GM12878 (cell line): ENCODE measurements around the gene NIPA2. TPM values are rescaled to one million over a fixed set of nuclear protein-coding genes. Genes with fewer than 3 reads are reported as not detected.
A peak's percentile ranks its signal among the peaks of the same experiment; 100 is the strongest.

Experiments used
- ATAC-seq: fragments of 200-7000 bp; cut with Tn5 transposase; 3 replicates; pipeline ENCODE4 v1.9.1; 2020; ENCODE audit warnings: mild to moderate bottlenecking, moderate library complexity
- BruUV-seq: library from RNA; stranded (reverse); fragments of 400-500 nt; replicated peaks from 2 replicates; lab custom pipeline; 2021; lab: Mats Ljungman, UMichigan
- CTCF ChIA-PET: fragments of 300-600 bp; sonication (Branson Sonifier 250); formaldehyde crosslinking; extraction: SDS; loops from one replicate; lab custom pipeline; 2021; ENCODE audit warnings: inconsistent platforms; lab: Yijun Ruan, JAX
- POLR2A ChIA-PET: fragments of 350-600 bp; formaldehyde crosslinking; extraction: SDS; loops from one replicate; lab custom pipeline; 2021; ENCODE audit warnings: inconsistent platforms; lab: Charles Lee
- RAD21 ChIA-PET: fragments of 300-600 bp; sonication (Branson Sonifier 250); formaldehyde crosslinking; loops from one replicate; lab custom pipeline; 2023; ENCODE audit warnings: antibody characterized with exemption; ENCODE audit not compliant: unreplicated experiment; lab: Charles Lee
- SMC1A ChIA-PET: fragments of 300-600 bp; sonication (Branson Sonifier 250); formaldehyde crosslinking; loops from one replicate; lab custom pipeline; 2023; ENCODE audit not compliant: unreplicated experiment, uncharacterized antibody; lab: Charles Lee
- DNase-seq: peaks from one replicate; pipeline ENCODE4 v3.0.0-alpha.2; 2011; ENCODE audit warnings: low read depth, low spot score
- FAIRE-seq: peaks from 3 replicates; lab custom pipeline; 2011; peaks lifted over from hg19 to GRCh38; lab: Jason Lieb, UNC
- H2AFZ ChIP-seq: 2 replicates; pipeline ENCODE4 v1.6.0; 2011; ENCODE audit warnings: low read depth, low read length, control low read depth; ENCODE audit not compliant: control insufficient read depth
- H3K27ac ChIP-seq: 2 replicates; pipeline ENCODE4 v1.5.1; 2011; ENCODE audit warnings: control low read depth; ENCODE audit not compliant: control insufficient read depth, insufficient read depth
- H3K27me3 ChIP-seq, 2 experiments: replicated peaks in 1 of 2; 2 replicates each; pipeline versions ENCODE4 v1.6.0 to v1.6.1; 2011; ENCODE audit warnings: low read length in 1 of 2; ENCODE audit not compliant: control insufficient read depth in 2 of 2, insufficient read depth in 2 of 2
- H3K36me3 ChIP-seq, 2 experiments: 2 replicates each; pipeline ENCODE4 v1.5.1; 2011; ENCODE audit warnings: low read length in 1 of 2; ENCODE audit not compliant: control insufficient read depth in 2 of 2, insufficient read depth in 2 of 2
- H3K4me1 ChIP-seq: 2 replicates; pipeline ENCODE4 v1.6.1; 2011; ENCODE audit warnings: mild to moderate bottlenecking, low read length, moderate library complexity, mixed read lengths; ENCODE audit not compliant: control insufficient read depth, insufficient read depth
- H3K4me2 ChIP-seq: 2 replicates; pipeline ENCODE4 v1.6.0; 2011; ENCODE audit warnings: control low read depth; ENCODE audit not compliant: control insufficient read depth, insufficient read depth
- H3K4me3 ChIP-seq: fragments of 200-600 bp; sonication (generic); 2 replicates; pipeline ENCODE4 v1.5.1; 2016
- H3K79me2 ChIP-seq: 2 replicates; pipeline ENCODE4 v1.6.0; 2011; ENCODE audit warnings: low read length; ENCODE audit not compliant: control insufficient read depth, insufficient read depth
- H3K9ac ChIP-seq: 2 replicates; pipeline ENCODE4 v1.8.0; 2011; ENCODE audit warnings: low read length, control low read depth, mixed read lengths; ENCODE audit not compliant: control insufficient read depth, insufficient read depth
- H3K9me3 ChIP-seq: replicated peaks from 3 replicates; pipeline ENCODE4 v1.5.1; 2011; ENCODE audit warnings: mild to moderate bottlenecking, low read length; ENCODE audit not compliant: control insufficient read depth, insufficient read depth
- H4K20me1 ChIP-seq: 2 replicates; pipeline ENCODE4 v1.6.0; 2011; ENCODE audit not compliant: control insufficient read depth, insufficient read depth
- CREM ChIP-seq: IDR thresholded peaks from 2 replicates; pipeline ENCODE4 v1.6.1; 2014; ENCODE audit warnings: antibody characterized with exemption, low read depth
- GABPA ChIP-seq: IDR thresholded peaks from 2 replicates; pipeline ENCODE4 v1.6.1; 2014; ENCODE audit warnings: antibody characterized with exemption, low read depth, mild to moderate bottlenecking, inconsistent platforms
- GATAD2B ChIP-seq: fragments of 450-650 bp; conservative IDR thresholded peaks from 2 replicates; pipeline ENCODE4 v1.6.1; 2017; ENCODE audit warnings: low read depth, mild to moderate bottlenecking, moderate library complexity
- IKZF1 ChIP-seq: fragments of 450-650 bp; conservative IDR thresholded peaks from 2 replicates; pipeline ENCODE4 v1.6.1; 2017; ENCODE audit warnings: antibody characterized with exemption, mild to moderate bottlenecking
- JUNB ChIP-seq: IDR thresholded peaks from 2 replicates; pipeline ENCODE4 v1.6.1; 2016; ENCODE audit warnings: antibody characterized with exemption, mild to moderate bottlenecking
- JUND ChIP-seq: IDR thresholded peaks from 2 replicates; pipeline ENCODE4 v1.6.1; 2012; ENCODE audit warnings: low read depth, mild to moderate bottlenecking, low read length, improper control_type of control experiment, moderate library complexity
- MTA2 ChIP-seq: fragments of 450-650 bp; IDR thresholded peaks from 2 replicates; pipeline ENCODE4 v1.6.1; 2016; ENCODE audit warnings: low read depth, mild to moderate bottlenecking, moderate library complexity
- MYC ChIP-seq: IDR thresholded peaks from 2 replicates; pipeline ENCODE4 v1.6.1; 2011; ENCODE audit warnings: mild to moderate bottlenecking, low read length, moderate library complexity, inconsistent platforms; ENCODE audit not compliant: insufficient read depth, insufficient replicate concordance, insufficient read length, severe bottlenecking
- NFYB ChIP-seq: IDR thresholded peaks from 2 replicates; pipeline ENCODE4 v1.6.1; 2011; ENCODE audit warnings: low read depth, mild to moderate bottlenecking, low read length, improper control_type of control experiment, moderate library complexity; ENCODE audit not compliant: insufficient read depth
- RAD51 ChIP-seq: fragments of 450-650 bp; IDR thresholded peaks from 2 replicates; pipeline ENCODE4 v1.6.1; 2016; ENCODE audit warnings: moderate library complexity, mild to moderate bottlenecking, inconsistent platforms
- SIX5 ChIP-seq: IDR thresholded peaks from 2 replicates; pipeline ENCODE4 v1.6.1; 2011; ENCODE audit warnings: mild to moderate bottlenecking, low read depth, low read length, moderate library complexity; ENCODE audit not compliant: severe bottlenecking
- SMAD1 ChIP-seq: fragments of 450-650 bp; IDR thresholded peaks from 2 replicates; pipeline ENCODE4 v1.6.1; 2018; ENCODE audit warnings: mild to moderate bottlenecking, low read depth; ENCODE audit not compliant: partially characterized antibody
- TAF1 ChIP-seq: IDR thresholded peaks from 2 replicates; pipeline ENCODE4 v1.6.1; 2011; ENCODE audit warnings: mild to moderate bottlenecking, low read depth, low read length, borderline replicate concordance
- WGBS: methylation state at CpG from one replicate; pipeline ENCODE4 v1.1.6; 2016; ENCODE audit warnings: low lambda C conversion rate; ENCODE audit not compliant: insufficient replicate concordance, insufficient coverage; ENCODE audit errors: missing lambda C conversion rate; 5-methylcytosine and 5-hydroxymethylcytosine counted together
- in situ Hi-C: fragments of 300-500 bp; cut with MboI; formaldehyde crosslinking; loops from 9 replicates; pipeline ENCODE4 v1.14.3; 2018; ENCODE audit warnings: mixed read lengths
- intact Hi-C: fragments of 100-400 bp; cut with micrococcal nuclease; formaldehyde crosslinking; loops from one replicate; pipeline ENCODE4 v1.14.2; 2022; ENCODE audit not compliant: unreplicated experiment
- polyA plus RNA-seq, 11 experiments: library from polyadenylated mRNA; depleted of rRNA in 4 of 11; unstranded in 6 of 11; stranded (reverse) in 5 of 11; fragments of >200 nt; fragmentation: Nextera tagmentation in 4 of 11; fragmentation: Illumina TruSeq in 1 of 11; extraction: Ambion mirVana in 4 of 11; extraction: Trizol in 1 of 11; gene quantifications; 1 replicate in 1 of 11; 2 replicates in 10 of 11; pipeline versions ENCODE4 v1.2.1 to v1.2.3, GENCODE V29; 2011 to 2016; ENCODE audit warnings: inconsistent platforms in 2 of 11, missing spikeins in 2 of 11, low read depth in 1 of 11
- total RNA-seq, 4 experiments: library from RNA; depleted of rRNA in 3 of 4; stranded (reverse); fragments of >200 nt in 3 of 4; fragmentation: Illumina TruSeq in 1 of 4; extraction: Trizol in 1 of 4; gene quantifications; 2 replicates each; pipeline versions ENCODE4 v1.2.1 to v1.2.3, GENCODE V29; 2013 to 2021

Gene NIPA2
- total and polyA plus RNA-seq, 10 of the 15 experiments (the other 5 are each of a cell fraction or from before 2014, with no cell fraction given) = 24.4 to 159 (median 96.5) TPM

DNA sequence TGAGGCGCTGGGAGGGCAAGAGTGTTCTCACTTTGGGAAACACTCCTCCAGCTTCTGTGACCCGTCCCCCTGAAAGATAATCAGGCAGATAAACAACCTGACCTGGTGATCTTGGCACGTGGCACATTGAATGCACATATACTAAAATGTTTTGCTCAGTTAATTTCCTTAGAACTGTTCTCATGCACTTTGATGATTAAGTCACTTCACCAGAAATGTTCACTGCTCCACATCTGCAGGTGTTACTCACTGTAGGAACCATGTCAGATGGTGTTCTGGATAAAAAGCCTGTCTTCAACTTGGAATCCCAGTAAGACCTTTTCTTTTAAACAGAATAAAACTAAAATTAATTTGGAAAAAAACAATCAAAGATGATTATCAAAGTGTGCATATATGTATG lies 24.6 kb upstream of the NIPA2 start:
- ChIA-PET CTCF (no interaction called here), SMC1A (no interaction called here), RAD21 (no interaction called here), POLR2A (no interaction called here)
- 88% methylated on average over 3 of the region's 3 CpGs for WGBS
- Histone ChIP-seq H4K20me1 (no peaks in the 10 kb centered on the region), H3K4me1 (peaks cover 19% of the 10 kb centered on the region), H3K27me3 (no peaks in the 10 kb centered on the region), H3K4me2 (no peak overlapping the region), H3K4me3 (no peak overlapping the region), H3K79me2 (peaks cover 11% of the 10 kb centered on the region), H3K36me3 (peaks cover 9 to 26% of the 10 kb centered on the region in 2 experiments), H3K27ac (no peak overlapping the region), H3K9ac (no peak overlapping the region), H2AFZ (no peak overlapping the region), H3K9me3 (no peaks in the 10 kb centered on the region)
- no peak for ATAC-seq
- FAIRE-seq = peak; percentile 7
- in situ Hi-C loops (no loop called here), intact Hi-C loops (no loop called here)
- no TSS peak for BruUV-seq
- TF ChIP-seq GABPA (no peak), CREM (no peak), IKZF1 (no peak), MTA2 (no peak), NFYB (no peak), RAD51 (no peak), TAF1 (no peak), MYC (no peak), GATAD2B (no peak), JUNB (no peak), SMAD1 (no peak), JUND (no peak), SIX5 (no peak)
- DNase-seq = no peak
